GM18909 (cell line): ENCODE results near the gene SNX11.

ENCODE experiments used
- ATAC-seq: cut with Tn5 transposase; IDR thresholded peaks from one replicate; pipeline ENCODE4 v1.9.1; 2021; ENCODE audit warnings: mild to moderate bottlenecking; ENCODE audit not compliant: unreplicated experiment, poor library complexity

SNX11 gene

GRCh38 chr17:48093341-48094045, 14.1 kb upstream of the SNX11 start:
- no peak for ATAC-seq

GRCh38 chr17:48095611-48096010, 12.0 kb upstream of the SNX11 start:
- ATAC-seq = no peak

GRCh38 chr17:48100160-48100559, 7.4 kb upstream of the SNX11 start:
- ATAC-seq = no peak

GRCh38 chr17:48100591-48101011, 7.0 kb upstream of the SNX11 start:
- ATAC-seq = no peak

GRCh38 chr17:48101012-48101720, 6.4 kb upstream of the SNX11 start, which contains the start of gene CBX1:
Gene CBX1 (minus strand): TSS chr17:48101478. CDS start chr17:48077004, 24,474 bp downstream.
- ATAC-seq = peak; percentile 89

- no peak for ATAC-seq
These were observed 5.4 kb upstream of the SNX11 start for GRCh38 chr17:48102043-48102750.

- ATAC-seq = no peak
These were observed 4.5 kb upstream of the SNX11 start for GRCh38 chr17:48102798-48103715.

GRCh38 chr17:48104440-48104839, 3.1 kb upstream of the SNX11 start:
- no peak for ATAC-seq

GRCh38 chr17:48106802-48107136, 797 bp upstream of the SNX11 start:
- ATAC-seq = no peak

- no peak for ATAC-seq
These were observed 3.2 kb downstream of the SNX11 start for GRCh38 chr17:48110761-48111160.

GRCh38 chr17:48111937-48112241, 4.3 kb downstream of the SNX11 start:
- no peak for ATAC-seq

GRCh38 chr17:48113201-48113676, 5.7 kb downstream of the SNX11 start:
- ATAC-seq = peak; percentile 45

- ATAC-seq = no peak
These were observed 14.5 kb downstream of the SNX11 start for GRCh38 chr17:48121923-48122664.

- ATAC-seq = no peak
These were observed 15.1 kb downstream of the SNX11 start for GRCh38 chr17:48122665-48123045.

GRCh38 chr17:48123111-48123510, 15.5 kb downstream of the SNX11 start:
- ATAC-seq = no peak

GRCh38 chr17:48123776-48124388, 16.3 kb downstream of the SNX11 start:
- no peak for ATAC-seq

- no peak for ATAC-seq
These were observed 18.4 kb downstream of the SNX11 start for GRCh38 chr17:48125829-48126531.

GRCh38 chr17:48126532-48126850, 18.9 kb downstream of the SNX11 start:
- no peak for ATAC-seq
